GM12864 (cell line): ENCODE measurements around the gene SLC5A6.
A peak's percentile ranks its signal among the peaks of the same experiment; 100 is the strongest.

Source experiments
- DNase-seq: peaks from one replicate; pipeline ENCODE4 v3.0.0-alpha.2; 2011; ENCODE audit warnings: low read depth
- H3K4me3 ChIP-seq: 2 replicates; pipeline ENCODE4 v1.5.1; 2011; ENCODE audit warnings: mild to moderate bottlenecking, low read depth, low read length, control low read depth
- TF ChIP-seq, protein P1 (sequence below): IDR thresholded peaks from 2 replicates; pipeline ENCODE4 v1.5.1; 2011; ENCODE audit warnings: low read depth, mild to moderate bottlenecking, moderate library complexity, low read length, control low read depth, inconsistent platforms; ENCODE audit errors: missing control alignments

The SLC5A6 gene

DNA sequence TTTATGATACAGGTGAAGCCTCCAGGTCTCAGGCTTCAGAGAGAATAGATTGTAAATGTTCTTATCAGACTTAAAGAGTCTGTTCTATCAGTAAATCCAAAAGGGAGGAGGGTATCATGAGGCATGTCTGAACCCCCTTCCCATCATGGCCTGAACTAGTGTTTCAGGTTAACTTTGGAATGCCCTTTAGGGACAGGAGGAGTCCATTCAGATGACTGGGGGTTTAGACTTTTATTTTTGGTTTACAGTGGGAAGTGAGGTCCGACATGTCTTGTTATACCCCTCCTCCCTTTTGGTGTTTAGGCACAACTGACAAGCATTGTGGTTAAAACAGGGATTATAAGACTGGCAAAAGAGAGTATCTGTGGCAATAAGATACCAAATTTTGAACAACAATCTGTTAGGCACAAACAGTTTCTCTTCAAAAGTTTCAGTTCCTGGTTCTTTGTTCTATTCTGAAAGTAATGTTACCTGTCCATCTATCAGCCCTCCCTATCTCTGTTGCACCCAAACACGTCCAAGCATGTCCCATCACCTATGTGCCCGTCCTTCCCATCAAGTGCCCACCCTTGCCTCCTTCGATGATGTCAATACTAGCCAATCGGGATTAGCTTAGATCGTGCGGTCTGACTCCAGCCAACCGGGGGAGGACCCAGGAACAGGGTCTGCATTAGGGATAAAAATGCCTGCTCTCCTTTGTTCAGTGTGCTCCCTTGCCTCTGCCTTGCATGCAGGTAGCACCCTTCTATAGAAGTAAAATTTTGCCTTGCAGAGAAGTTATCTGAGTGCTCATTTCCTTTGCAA lies 46.9 kb downstream of the SLC5A6 start:
- TF ChIP-seq, protein P1, sequence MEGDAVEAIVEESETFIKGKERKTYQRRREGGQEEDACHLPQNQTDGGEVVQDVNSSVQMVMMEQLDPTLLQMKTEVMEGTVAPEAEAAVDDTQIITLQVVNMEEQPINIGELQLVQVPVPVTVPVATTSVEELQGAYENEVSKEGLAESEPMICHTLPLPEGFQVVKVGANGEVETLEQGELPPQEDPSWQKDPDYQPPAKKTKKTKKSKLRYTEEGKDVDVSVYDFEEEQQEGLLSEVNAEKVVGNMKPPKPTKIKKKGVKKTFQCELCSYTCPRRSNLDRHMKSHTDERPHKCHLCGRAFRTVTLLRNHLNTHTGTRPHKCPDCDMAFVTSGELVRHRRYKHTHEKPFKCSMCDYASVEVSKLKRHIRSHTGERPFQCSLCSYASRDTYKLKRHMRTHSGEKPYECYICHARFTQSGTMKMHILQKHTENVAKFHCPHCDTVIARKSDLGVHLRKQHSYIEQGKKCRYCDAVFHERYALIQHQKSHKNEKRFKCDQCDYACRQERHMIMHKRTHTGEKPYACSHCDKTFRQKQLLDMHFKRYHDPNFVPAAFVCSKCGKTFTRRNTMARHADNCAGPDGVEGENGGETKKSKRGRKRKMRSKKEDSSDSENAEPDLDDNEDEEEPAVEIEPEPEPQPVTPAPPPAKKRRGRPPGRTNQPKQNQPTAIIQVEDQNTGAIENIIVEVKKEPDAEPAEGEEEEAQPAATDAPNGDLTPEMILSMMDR = no peak
- no peak overlapping the region for H3K4me3 ChIP-seq
- DNase-seq = peak; percentile 49

DNA sequence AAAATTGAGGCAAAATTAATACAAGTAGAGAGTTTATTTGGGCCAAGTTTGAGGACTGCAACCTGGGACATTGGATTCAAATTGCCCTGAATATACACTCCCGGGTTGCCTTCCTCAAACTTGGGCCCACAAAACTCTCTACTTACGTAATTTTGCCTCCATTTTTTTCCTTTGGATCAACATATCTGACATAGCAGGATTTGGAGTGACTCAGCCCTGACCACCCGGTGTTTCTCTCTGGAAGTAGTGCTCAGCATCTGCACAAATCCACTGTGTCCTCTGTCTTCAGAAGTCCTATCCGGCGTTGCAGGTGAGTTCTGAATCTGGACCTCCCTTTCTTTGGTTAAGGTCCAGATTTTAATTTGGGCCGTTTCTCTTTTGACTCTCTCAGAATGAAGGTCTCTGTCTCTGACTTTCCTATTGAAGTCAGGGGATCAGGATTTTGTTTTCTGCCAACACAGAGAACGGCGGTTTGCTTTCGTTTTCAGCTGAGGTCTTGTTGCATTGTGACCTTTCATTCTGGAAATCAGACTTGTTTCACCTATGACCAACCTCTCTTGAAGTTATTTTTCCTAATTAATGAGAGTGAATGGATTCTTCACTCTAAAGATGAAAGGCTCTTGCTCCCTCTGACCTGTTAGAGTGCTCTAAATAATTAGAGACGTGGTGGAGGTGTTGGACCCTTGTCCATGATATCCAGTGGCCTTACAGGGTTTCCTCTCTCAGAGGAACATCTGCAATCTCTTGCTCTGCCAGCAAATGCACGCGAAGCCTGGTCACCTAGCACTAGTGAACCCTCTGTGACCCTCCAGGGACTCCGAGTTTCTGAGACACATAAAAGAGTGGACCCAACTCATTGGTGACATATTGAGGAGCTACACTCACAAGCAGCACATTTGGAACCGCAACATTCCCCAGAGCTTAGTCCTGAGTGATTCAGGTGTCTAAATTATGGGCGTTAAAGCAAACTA lies 49.6 kb downstream of the SLC5A6 start:
- DNase-seq = no peak
- no peak overlapping the region for H3K4me3 ChIP-seq
- TF ChIP-seq, protein P1 = no peak

DNA sequence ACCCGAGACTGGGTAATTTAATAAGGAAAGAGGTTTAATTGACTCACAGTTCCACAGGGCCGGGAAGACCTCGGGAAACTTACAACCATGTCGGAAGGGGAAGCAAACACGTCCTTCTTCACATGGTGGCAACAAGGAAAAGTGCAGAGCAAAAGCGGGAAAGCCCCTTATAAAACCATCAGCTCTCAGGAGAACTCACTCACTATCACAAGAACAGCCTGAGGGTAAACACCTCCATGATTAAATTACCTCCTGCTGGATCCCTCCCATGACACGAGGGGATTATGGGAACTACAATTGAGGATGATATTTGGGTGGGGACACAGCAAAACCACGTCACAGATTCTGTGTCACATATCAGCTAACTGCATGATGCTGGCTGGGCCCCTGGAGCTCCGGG lies 51.9 kb downstream of the SLC5A6 start:
- no peak for DNase-seq
- no peak overlapping the region for H3K4me3 ChIP-seq
- TF ChIP-seq, protein P1 = no peak

DNA sequence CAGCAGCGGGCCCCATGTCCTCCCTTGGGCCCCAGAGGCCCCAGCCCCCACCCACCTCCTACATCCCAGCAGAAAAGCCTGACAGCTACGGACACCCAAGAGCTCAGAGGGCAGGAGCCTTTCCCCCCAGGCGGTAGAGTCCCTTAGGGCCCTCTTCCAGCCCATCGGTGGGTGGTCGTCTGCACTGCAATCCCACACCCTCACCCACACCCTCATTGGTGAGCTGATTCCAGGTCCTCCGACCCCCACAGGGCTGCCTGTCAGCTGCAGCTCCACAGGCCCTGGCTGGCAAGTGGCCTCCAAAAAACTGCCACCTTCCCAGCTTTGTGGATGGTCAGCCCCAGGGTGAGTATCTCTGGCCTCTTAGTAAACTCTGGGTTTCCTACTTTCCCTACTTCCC lies 52.8 kb downstream of the SLC5A6 start:
- TF ChIP-seq, protein P1 = no peak
- DNase-seq = no peak
- H3K4me3 ChIP-seq = no peak overlapping the region

DNA sequence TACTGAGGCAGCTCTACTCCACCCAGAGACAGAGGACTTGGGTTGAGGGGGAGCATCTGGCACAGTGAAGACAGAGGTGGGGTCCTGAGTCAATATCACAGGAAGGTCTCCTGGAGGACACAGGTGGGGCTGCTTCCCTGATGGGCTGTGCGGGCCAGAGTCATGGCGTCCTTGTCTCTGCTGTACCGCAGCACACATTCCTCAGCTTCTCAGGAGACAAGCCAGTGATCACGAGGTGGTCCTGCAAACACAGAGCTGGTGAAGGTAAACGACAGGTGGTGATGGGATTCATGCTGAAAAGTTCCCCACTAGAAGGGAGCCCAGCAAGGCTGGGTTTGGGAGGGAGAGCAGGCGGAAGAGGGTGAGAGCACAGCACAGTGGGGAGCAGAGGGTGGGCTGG lies 53.6 kb downstream of the SLC5A6 start:
- TF ChIP-seq, protein P1 = no peak
- no peak for DNase-seq
- H3K4me3 ChIP-seq = no peak overlapping the region

DNA sequence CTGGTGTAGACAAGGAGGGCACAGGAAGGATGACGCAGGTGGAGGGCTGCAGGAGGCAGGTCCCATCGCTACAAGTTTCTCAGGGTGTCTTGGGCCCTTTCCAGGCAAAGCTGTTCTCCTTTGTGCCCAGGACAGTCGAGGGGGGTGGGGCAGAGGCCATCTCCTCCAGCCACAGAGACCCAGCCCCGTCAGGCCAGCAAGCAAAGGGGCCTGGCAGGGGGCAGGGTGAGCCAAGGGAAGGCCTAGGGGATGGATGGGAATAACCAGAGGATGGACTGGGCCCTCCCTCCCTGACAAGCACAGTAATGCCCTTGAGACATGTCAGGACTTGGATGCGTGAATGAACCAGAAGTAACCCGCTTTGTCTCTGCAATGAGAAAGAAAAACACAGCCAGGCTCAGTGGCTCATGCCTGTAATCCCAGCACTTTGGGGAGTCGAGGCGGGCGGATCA lies 57.0 kb downstream of the SLC5A6 start:
- H3K4me3 ChIP-seq = no peak overlapping the region
- DNase-seq = no peak
- TF ChIP-seq, protein P1 = no peak
